Keratinocyte (primary cell): ENCODE results near the gene IGFL1. TPM values are rescaled to one million over a fixed set of nuclear protein-coding genes. Genes with fewer than 3 reads are reported as not detected.
A peak's percentile ranks its signal among the peaks of the same experiment; 100 is the strongest.

Experiments used
- DNase-seq: peaks from one replicate; pipeline ENCODE4 v3.0.0-alpha.2; 2011; ENCODE audit warnings: low read depth, missing footprints, low spot score
- FAIRE-seq: peaks from 2 replicates; lab custom pipeline; 2011; peaks lifted over from hg19 to GRCh38; lab: Jason Lieb, UNC
- H2AFZ ChIP-seq: 2 replicates; pipeline ENCODE4 v1.6.0; 2012; ENCODE audit warnings: low read length, control low read depth, inconsistent platforms; ENCODE audit not compliant: control insufficient read depth
- H3K27ac ChIP-seq: 2 replicates; pipeline ENCODE4 v1.5.1; 2011; ENCODE audit warnings: low read length; ENCODE audit not compliant: control insufficient read depth, insufficient read depth
- H3K27me3 ChIP-seq: 3 replicates; pipeline ENCODE4 v1.6.0; 2011; ENCODE audit warnings: low read length; ENCODE audit not compliant: control insufficient read depth, insufficient read depth; ENCODE audit errors: extremely low read depth
- H3K36me3 ChIP-seq, 2 experiments: 2 replicates in 1 of 2; 3 replicates in 1 of 2; pipeline ENCODE4 v1.5.1; 2011; ENCODE audit warnings: low read length in 2 of 2, mild to moderate bottlenecking in 1 of 2; ENCODE audit not compliant: control insufficient read depth in 2 of 2, insufficient read depth in 2 of 2; ENCODE audit errors: extremely low read depth in 1 of 2
- H3K4me1 ChIP-seq: 3 replicates; pipeline ENCODE4 v1.5.1; 2011; ENCODE audit warnings: low read length; ENCODE audit not compliant: control insufficient read depth, insufficient read depth; ENCODE audit errors: extremely low read depth
- H3K4me2 ChIP-seq: 3 replicates; pipeline ENCODE4 v1.6.0; 2011; ENCODE audit warnings: low read depth, low read length; ENCODE audit not compliant: control insufficient read depth, insufficient read depth; ENCODE audit errors: extremely low read depth
- H3K4me3 ChIP-seq, 3 experiments: fragments of 200-600 bp in 1 of 3; sonication (generic) in 1 of 3; 2 replicates in 2 of 3; 3 replicates in 1 of 3; pipeline ENCODE4 v1.5.1; 2011 to 2016; ENCODE audit warnings: low read length in 3 of 3, mild to moderate bottlenecking in 3 of 3, control low read depth in 2 of 3, inconsistent platforms in 1 of 3, low read depth in 1 of 3, mixed read lengths in 1 of 3, mixed run types in 1 of 3, moderate library complexity in 1 of 3; ENCODE audit not compliant: control insufficient read depth in 2 of 3, insufficient read depth in 2 of 3; ENCODE audit errors: extremely low read depth in 1 of 3
- H3K79me2 ChIP-seq: 2 replicates; pipeline ENCODE4 v1.6.0; 2012; ENCODE audit warnings: low read length; ENCODE audit not compliant: control insufficient read depth, insufficient read depth
- H3K9ac ChIP-seq: 3 replicates; pipeline ENCODE4 v1.6.0; 2011; ENCODE audit warnings: low read length; ENCODE audit not compliant: control insufficient read depth, insufficient read depth; ENCODE audit errors: extremely low read depth
- H3K9me1 ChIP-seq: 3 replicates; pipeline ENCODE4 v1.6.0; 2011; ENCODE audit warnings: low read length; ENCODE audit not compliant: control insufficient read depth, insufficient read depth; ENCODE audit errors: extremely low read depth
- H3K9me3 ChIP-seq: 2 replicates; pipeline ENCODE4 v1.5.1; 2012; ENCODE audit warnings: low read depth, low read length; ENCODE audit not compliant: control insufficient read depth
- H4K20me1 ChIP-seq: 3 replicates; pipeline ENCODE4 v1.6.0; 2011; ENCODE audit warnings: low read length; ENCODE audit not compliant: control insufficient read depth, insufficient read depth; ENCODE audit errors: extremely low read depth
- EZH2 ChIP-seq: IDR thresholded peaks from one replicate; pipeline ENCODE4 v1.6.1; 2012; ENCODE audit warnings: inconsistent platforms, mild to moderate bottlenecking, low read length, moderate library complexity
- dilution Hi-C: fragments of 300-500 bp; cut with MboI; formaldehyde crosslinking; loops from one replicate; pipeline ENCODE4 v1.7.0; 2020; ENCODE audit warnings: low sequenced_read_pairs; ENCODE audit not compliant: extremely low pct_ligation_motif_present
- polyA plus RNA-seq, 5 experiments: library from polyadenylated mRNA; depleted of rRNA in 3 of 5; stranded (reverse) in 3 of 5; stranded (forward) in 1 of 5; unstranded in 1 of 5; fragments of >200 nt; gene quantifications; 1 replicate in 1 of 5; 2 replicates in 3 of 5; 3 replicates in 1 of 5; pipeline versions ENCODE4 v1.2.1 to v1.2.3, GENCODE V29; 2011 to 2012; ENCODE audit warnings: missing spikeins in 2 of 5, low read depth in 1 of 5, low replicate concordance in 1 of 5
- TF ChIP-seq, protein P1 (sequence below), 3 experiments: IDR thresholded peaks in 1 of 3; conservative IDR thresholded peaks in 1 of 3; optimal IDR thresholded peaks in 1 of 3; 2 replicates in 2 of 3; 3 replicates in 1 of 3; pipeline versions ENCODE3 to v1.5.1; 2011; ENCODE audit warnings: low read length in 3 of 3, mild to moderate bottlenecking in 3 of 3, moderate library complexity in 2 of 3, control low read depth in 1 of 3, inconsistent platforms in 1 of 3; ENCODE audit not compliant: insufficient read depth in 2 of 3; ENCODE audit errors: extremely low read depth in 1 of 3

The IGFL1 gene
- polyA plus RNA-seq, 1 donor (not counting 4 experiments of a cell fraction or from before 2014, with no cell fraction given), result 21.3 TPM

DNA sequence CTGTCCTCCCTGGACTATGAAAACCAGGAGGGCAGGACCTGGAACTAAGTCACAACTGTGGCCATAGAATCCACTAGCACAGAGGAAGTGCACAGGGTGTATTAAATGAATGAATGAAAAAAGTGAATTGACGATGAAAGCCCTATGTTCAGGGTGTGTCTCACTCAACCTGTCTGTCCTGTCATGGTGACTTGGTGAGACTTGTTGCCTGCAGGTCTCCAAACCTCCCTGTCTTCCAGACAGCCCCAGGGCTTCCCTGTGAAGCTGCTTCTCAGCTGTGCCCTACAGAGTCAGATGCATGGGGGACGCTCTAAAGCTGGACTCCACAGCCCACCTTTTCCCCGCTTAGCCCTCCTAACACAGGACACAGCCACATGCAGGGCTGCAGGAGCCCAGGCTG, 4.8 kb upstream of the IGFL1 start:
- FAIRE-seq (peak; percentile 85), DNase-seq (no peak)
- Histone ChIP-seq H3K9ac (no peak overlapping the region), H3K9me1 (no peaks in the 10 kb centered on the region), H3K36me3 (no peaks in the 10 kb centered on the region), H2AFZ (no peak overlapping the region), H3K9me3 (no peaks in the 10 kb centered on the region), H3K4me3 (peak overlapping the region in 1 of 3 experiments; percentile 19), H3K4me1 (peaks cover 40% of the 10 kb centered on the region), H4K20me1 (peaks cover 4% of the 10 kb centered on the region), H3K4me2 (peak overlapping the region; percentile 35), H3K27ac (no peak overlapping the region), H3K79me2 (no peaks in the 10 kb centered on the region), H3K27me3 (peaks cover 58% of the 10 kb centered on the region)
- dilution Hi-C loops, result no loop called here
- TF ChIP-seq, protein P1, sequence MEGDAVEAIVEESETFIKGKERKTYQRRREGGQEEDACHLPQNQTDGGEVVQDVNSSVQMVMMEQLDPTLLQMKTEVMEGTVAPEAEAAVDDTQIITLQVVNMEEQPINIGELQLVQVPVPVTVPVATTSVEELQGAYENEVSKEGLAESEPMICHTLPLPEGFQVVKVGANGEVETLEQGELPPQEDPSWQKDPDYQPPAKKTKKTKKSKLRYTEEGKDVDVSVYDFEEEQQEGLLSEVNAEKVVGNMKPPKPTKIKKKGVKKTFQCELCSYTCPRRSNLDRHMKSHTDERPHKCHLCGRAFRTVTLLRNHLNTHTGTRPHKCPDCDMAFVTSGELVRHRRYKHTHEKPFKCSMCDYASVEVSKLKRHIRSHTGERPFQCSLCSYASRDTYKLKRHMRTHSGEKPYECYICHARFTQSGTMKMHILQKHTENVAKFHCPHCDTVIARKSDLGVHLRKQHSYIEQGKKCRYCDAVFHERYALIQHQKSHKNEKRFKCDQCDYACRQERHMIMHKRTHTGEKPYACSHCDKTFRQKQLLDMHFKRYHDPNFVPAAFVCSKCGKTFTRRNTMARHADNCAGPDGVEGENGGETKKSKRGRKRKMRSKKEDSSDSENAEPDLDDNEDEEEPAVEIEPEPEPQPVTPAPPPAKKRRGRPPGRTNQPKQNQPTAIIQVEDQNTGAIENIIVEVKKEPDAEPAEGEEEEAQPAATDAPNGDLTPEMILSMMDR (optimal IDR thresholded peaks at IDR 0.05 in 1 of 3, IDR thresholded peaks at IDR 0.05 in 1 of 3, conservative IDR thresholded peaks at IDR 0.05 in 1 of 3; ENCODE audit: extremely low read depth in 1 of 3, insufficient read depth in 2 of 3, low read length in 3 of 3), result no peak
- TF ChIP-seq EZH2, result no peak

DNA sequence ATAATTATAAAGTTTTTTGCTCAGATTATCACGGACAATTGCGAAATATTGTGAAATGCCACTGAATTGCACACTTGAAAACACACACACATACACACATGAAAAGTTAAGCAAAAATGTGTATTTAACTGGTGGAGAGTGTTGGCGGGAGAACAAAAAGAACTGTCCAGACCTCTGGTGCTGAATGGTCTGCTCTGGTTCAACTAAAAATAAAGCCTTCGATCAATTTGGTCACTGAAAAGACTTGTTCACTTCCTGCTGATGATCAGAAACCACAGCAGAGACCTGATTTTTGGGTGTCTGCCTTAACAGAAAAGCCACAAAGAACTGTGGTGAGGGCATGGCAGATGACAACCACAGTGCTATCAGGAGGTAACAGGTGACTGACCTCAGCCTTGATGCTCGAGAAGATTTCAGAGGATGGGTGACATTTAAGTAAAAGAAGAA, 4.0 kb upstream of the IGFL1 start:
- Histone ChIP-seq H3K4me3 (no peak overlapping the region), H2AFZ (no peak overlapping the region), H4K20me1 (peaks cover 4% of the 10 kb centered on the region), H3K4me1 (peaks cover 40% of the 10 kb centered on the region), H3K9ac (no peak overlapping the region), H3K9me3 (no peaks in the 10 kb centered on the region), H3K36me3 (no peaks in the 10 kb centered on the region), H3K79me2 (no peaks in the 10 kb centered on the region), H3K27ac (no peak overlapping the region), H3K27me3 (peaks cover 58% of the 10 kb centered on the region), H3K4me2 (no peak overlapping the region), H3K9me1 (no peaks in the 10 kb centered on the region)
- FAIRE-seq (peak; percentile 46), DNase-seq (no peak)
- TF ChIP-seq, protein P1 (optimal IDR thresholded peaks at IDR 0.05 in 1 of 3, IDR thresholded peaks at IDR 0.05 in 1 of 3, conservative IDR thresholded peaks at IDR 0.05 in 1 of 3; ENCODE audit: extremely low read depth in 1 of 3, insufficient read depth in 2 of 3, low read length in 3 of 3), result no peak
- TF ChIP-seq EZH2, result no peak
- dilution Hi-C loops, result no loop called here
